Ovary (tissue), 3 donors: Measurements from ENCODE around the gene NPHP4.

ENCODE experiments used
- CTCF ChIP-seq, 3 donors: fragments of 450-650 bp in 2 of 3; fragments of 200-600 bp in 1 of 3; IDR thresholded peaks; one replicate each; pipeline versions ENCODE4 v1.5.1 to v1.8.0; 2016 to 2022; ENCODE audit warnings: antibody characterized with exemption in 3 of 3, mild to moderate bottlenecking in 1 of 3
- EP300 ChIP-seq: sonication (generic); formaldehyde crosslinking; IDR thresholded peaks from one replicate; pipeline ENCODE4 v1.6.1; 2017; ENCODE audit warnings: antibody characterized with exemption
- POLR2A ChIP-seq: fragments of 450-650 bp; IDR thresholded peaks from one replicate; pipeline ENCODE4 v1.6.1; 2017; ENCODE audit warnings: antibody characterized with exemption, mild to moderate bottlenecking, moderate library complexity
- donor health status: DM: no; HTN: no; CAD: no.

GRCh38 chr1:5826601-5827000 lies 165.6 kb downstream of the NPHP4 start:
- TF ChIP-seq CTCF (IDR thresholded peaks at IDR 0.05) (no peak), POLR2A (no peak), EP300 (no peak)
